ENCODE results near the gene DDX6. TPM values are rescaled to one million over a fixed set of nuclear protein-coding genes. Genes with fewer than 3 reads are reported as not detected.
"Not testable (repeated sequence)": the region's sequence is repeated elsewhere in the genome, so short reads cannot be mapped to it uniquely, and the experiment has no call there.

Gene DDX6
- total and polyA plus RNA-seq, 2 of the 8 experiments (the other 6 are each of a cell fraction or from before 2014, with no cell fraction given), result 29.8 to 181 TPM

- no peak for TF ChIP-seq ATF2 (IDR thresholded peaks at IDR 0.05; ENCODE audit: low read length)
Observed at GRCh38 chr11:118783724-118784495, 7.1 kb downstream of the DDX6 start (continued).

- POLR2A ChIA-PET (ENCODE audit: partially characterized antibody), result interaction anchor here (0.7 to 1.6 kb wide), 5 partner anchors 9 to 134 kb away, joined by 3 to 7 read pairs (median 3); no protein-coding TSS in a partner anchor
- not testable (repeated sequence) for FAIRE-seq; H2AK5ac ChIP-seq (ENCODE audit: low read depth, low read length); H3K9ac ChIP-seq (replicated peaks in 1 of 4; ENCODE audit: extremely low read depth in 1 of 4, low read depth in 3 of 4, low read length in 3 of 4); H4K8ac ChIP-seq (ENCODE audit: extremely low read depth, insufficient read depth, low read length); H3K4me3 ChIP-seq (ENCODE audit: extremely low read depth in 1 of 4, insufficient read depth in 2 of 4, low read depth in 3 of 4, low read length in 4 of 4); H3K79me1 ChIP-seq (ENCODE audit: low read depth, low read length); H2BK20ac ChIP-seq (ENCODE audit: low read length); H3K23ac ChIP-seq (ENCODE audit: insufficient read length); H3K4me1 ChIP-seq (replicated peaks in 1 of 4; ENCODE audit: control insufficient read depth in 3 of 4, insufficient read depth in 4 of 4, low read length in 3 of 4); H3K27me3 ChIP-seq (replicated peaks in 1 of 4; ENCODE audit: control insufficient read depth in 3 of 4, extremely low read depth in 1 of 4, insufficient read depth in 3 of 4, low read length in 3 of 4); H3K4ac ChIP-seq (replicated peaks; ENCODE audit: insufficient read length, low read depth, low read length); H2BK120ac ChIP-seq (replicated peaks; ENCODE audit: low read depth, low read length); H3K56ac ChIP-seq (replicated peaks; ENCODE audit: insufficient read length, low read depth, low read length); H4K5ac ChIP-seq (ENCODE audit: insufficient read length, low read depth, low read length); H2AFZ ChIP-seq (ENCODE audit: low read length); DNase-seq (ENCODE audit: low read depth in 1 of 2, low spot score in 2 of 2); H4K91ac ChIP-seq (replicated peaks; ENCODE audit: insufficient read length, low read length); H4K20me1 ChIP-seq (replicated peaks in 1 of 2; ENCODE audit: control insufficient read depth in 1 of 2, insufficient read depth in 2 of 2, low read length in 2 of 2); H3K4me2 ChIP-seq (ENCODE audit: insufficient read depth in 1 of 2, low read depth in 2 of 2, low read length in 2 of 2); H3K14ac ChIP-seq (ENCODE audit: insufficient read length); H3K27ac ChIP-seq (ENCODE audit: low read depth, low read length); H3K23me2 ChIP-seq (ENCODE audit: low read depth, low read length); H3K9me3 ChIP-seq (ENCODE audit: insufficient read depth in 2 of 2, low read depth in 1 of 2, low read length in 1 of 2); H3K18ac ChIP-seq (ENCODE audit: extremely low read depth, low read length); H2BK15ac ChIP-seq (ENCODE audit: low read length); H2BK12ac ChIP-seq (ENCODE audit: low read depth, low read length); H2BK5ac ChIP-seq (ENCODE audit: low read depth, low read length)
- CTCF ChIA-PET (ENCODE audit: partially characterized antibody), result interaction anchor here (0.7 to 1.5 kb wide), 3 partner anchors 9 to 90 kb away, joined by 3 to 6 read pairs (median 3); no protein-coding TSS in a partner anchor
- H3K36me3 ChIP-seq (ENCODE audit: control insufficient read depth in 2 of 4, insufficient read depth in 4 of 4, low read length in 3 of 4), result peaks cover 8 to 71% (median 33%) of the 10 kb centered on the region in 4 experiments
- H3K79me2 ChIP-seq (ENCODE audit: control insufficient read depth in 1 of 2, insufficient read depth in 2 of 2, low read length in 2 of 2), result peaks cover 27 to 99% of the 10 kb centered on the region in 2 experiments
- WGBS, 2 experiments (ENCODE audit: extremely low coverage in 1 of 2, insufficient coverage in 1 of 2, insufficient read length in 1 of 2, insufficient replicate concordance in 2 of 2, low coverage in 1 of 2, low lambda C conversion rate in 2 of 2, missing lambda C conversion rate in 1 of 2), result 94% methylated on average over 5 of the region's 5 CpGs; no CpG with 5 or more reads in 1 of the 2 experiments
Observed at GRCh38 chr11:118783324-118783723, 7.6 kb downstream of the DDX6 start.
